ENCODE data around the gene ZMYND11. TPM values are rescaled to one million over a fixed set of nuclear protein-coding genes. Genes with fewer than 3 reads are reported as not detected.
A peak's percentile ranks its signal among the peaks of the same experiment; 100 is the strongest.
"Not testable (repeated sequence)": the region's sequence is repeated elsewhere in the genome, so short reads cannot be mapped to it uniquely, and the experiment has no call there.

ZMYND11 gene
- total and polyA plus RNA-seq, 2 donors (not counting 1 experiment from before 2014, with no cell fraction given) = 57.0 to 68.4 TPM

DNA sequence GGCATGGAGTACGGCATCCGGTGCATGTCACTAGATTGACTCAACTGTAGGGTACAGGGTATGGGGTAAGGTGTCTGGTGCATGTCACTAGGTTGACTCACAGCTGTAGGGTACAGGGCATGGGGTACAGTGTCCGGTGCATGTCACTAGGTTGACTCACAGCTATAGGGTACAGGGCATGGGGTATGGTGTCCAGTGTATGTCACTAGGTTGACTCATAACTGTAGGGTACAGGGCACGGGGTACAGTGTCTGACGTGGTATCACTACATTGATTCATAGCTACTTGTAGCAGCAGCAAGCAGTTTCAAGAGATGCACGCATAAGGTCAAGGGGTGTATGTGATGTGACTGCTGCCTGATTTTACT is 129.8 kb downstream of the ZMYND11 start:
- H4K20me1 ChIP-seq (ENCODE audit: control insufficient read depth, extremely low read depth, insufficient read depth, low read length); H3K36me3 ChIP-seq (ENCODE audit: control insufficient read depth, insufficient read depth, low read length); H3K4me2 ChIP-seq (ENCODE audit: extremely low read depth, insufficient read depth, low read length); H3K27me3 ChIP-seq (ENCODE audit: control insufficient read depth, insufficient read depth, low read length); H3K79me2 ChIP-seq (ENCODE audit: control insufficient read depth, insufficient read depth, low read length); H3K9me3 ChIP-seq (ENCODE audit: control insufficient read depth, insufficient read depth, low read depth, low read length); H3K4me3 ChIP-seq (replicated peaks in 1 of 4; ENCODE audit: control extremely low read depth in 1 of 4, insufficient read depth in 1 of 4, low read depth in 3 of 4, low read length in 4 of 4); H3K27ac ChIP-seq (ENCODE audit: insufficient read depth, low read length); H3K4me1 ChIP-seq (ENCODE audit: control insufficient read depth, extremely low read depth, insufficient read depth, low read length); H3K9ac ChIP-seq (ENCODE audit: insufficient read depth, low read length); H2AFZ ChIP-seq (ENCODE audit: low read length): not testable (repeated sequence)
- DNase-seq (ENCODE audit: low read depth in 2 of 2) = peak in 1 of 2 donors; percentile 47

DNA sequence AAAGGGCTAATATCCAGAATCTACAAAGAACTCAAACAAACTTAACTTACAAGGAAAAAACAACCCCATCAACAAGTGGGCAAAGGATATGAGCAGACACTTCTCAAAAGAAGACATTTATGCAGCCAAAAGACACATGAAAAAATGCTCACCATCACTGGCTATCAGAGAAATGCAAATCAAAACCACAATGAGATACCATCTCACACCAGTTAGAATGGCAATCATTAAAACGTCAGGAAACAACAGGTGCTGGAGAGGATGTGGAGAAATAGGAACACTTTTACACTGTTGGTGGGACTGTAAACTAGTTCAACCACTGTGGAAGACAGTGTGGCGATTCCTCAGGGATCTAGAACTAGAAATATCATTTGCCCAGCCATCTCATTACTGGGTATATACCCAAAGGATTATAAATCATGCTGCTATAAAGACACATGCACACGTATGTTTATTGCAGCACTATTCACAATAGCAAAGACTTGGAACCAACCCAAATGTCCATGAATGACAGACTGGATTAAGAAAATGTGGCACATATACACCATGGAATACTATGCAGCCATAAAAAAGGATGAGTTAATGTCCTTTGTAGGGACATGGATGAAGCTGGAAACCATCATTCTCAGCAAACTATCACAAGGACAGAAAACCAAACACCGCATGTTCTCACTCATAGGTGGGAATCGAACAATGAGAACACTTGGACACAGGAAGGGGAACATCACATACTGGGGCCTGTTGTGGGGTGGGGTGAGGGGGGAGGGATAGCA is 130.7 kb downstream of the ZMYND11 start:
- not testable (repeated sequence) for H3K4me1 ChIP-seq (ENCODE audit: control insufficient read depth, extremely low read depth, insufficient read depth, low read length); H3K4me3 ChIP-seq (replicated peaks in 1 of 4; ENCODE audit: control extremely low read depth in 1 of 4, insufficient read depth in 1 of 4, low read depth in 3 of 4, low read length in 4 of 4); H3K36me3 ChIP-seq (ENCODE audit: control insufficient read depth, insufficient read depth, low read length); H3K9me3 ChIP-seq (ENCODE audit: control insufficient read depth, insufficient read depth, low read depth, low read length); H3K27me3 ChIP-seq (ENCODE audit: control insufficient read depth, insufficient read depth, low read length); H3K4me2 ChIP-seq (ENCODE audit: extremely low read depth, insufficient read depth, low read length); H4K20me1 ChIP-seq (ENCODE audit: control insufficient read depth, extremely low read depth, insufficient read depth, low read length); H3K79me2 ChIP-seq (ENCODE audit: control insufficient read depth, insufficient read depth, low read length); H2AFZ ChIP-seq (ENCODE audit: low read length); H3K9ac ChIP-seq (ENCODE audit: insufficient read depth, low read length); DNase-seq (ENCODE audit: low read depth in 2 of 2); H3K27ac ChIP-seq (ENCODE audit: insufficient read depth, low read length)

DNA sequence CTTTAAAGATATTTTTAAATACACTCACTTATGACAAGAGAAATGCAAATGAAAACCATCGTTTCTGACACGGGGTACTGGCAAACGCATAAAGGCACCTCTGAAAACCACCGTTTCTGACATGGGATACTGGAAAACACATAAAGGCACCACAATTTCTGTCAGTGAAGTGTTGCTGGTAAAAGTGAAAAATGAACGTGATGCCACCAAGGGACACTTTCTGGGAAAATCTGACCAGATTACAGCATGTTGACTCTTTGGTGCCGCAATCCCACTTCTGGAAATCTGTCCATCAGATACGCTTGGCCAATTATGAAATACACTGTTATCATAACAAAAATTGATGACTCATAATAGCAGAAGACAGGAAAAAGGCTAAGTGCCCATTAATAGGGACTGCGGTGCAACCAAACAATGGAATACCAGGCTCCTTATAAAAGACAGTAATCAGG is 131.7 kb downstream of the ZMYND11 start:
- Histone ChIP-seq H3K4me3 (replicated peaks in 1 of 4; ENCODE audit: control extremely low read depth in 1 of 4, insufficient read depth in 1 of 4, low read depth in 3 of 4, low read length in 4 of 4) (no peak overlapping the region), H3K4me1 (ENCODE audit: control insufficient read depth, extremely low read depth, insufficient read depth, low read length) (peaks cover 2% of the 10 kb centered on the region), H2AFZ (ENCODE audit: low read length) (no peak overlapping the region), H3K36me3 (ENCODE audit: control insufficient read depth, insufficient read depth, low read length) (no peaks in the 10 kb centered on the region), H4K20me1 (ENCODE audit: control insufficient read depth, extremely low read depth, insufficient read depth, low read length) (no peaks in the 10 kb centered on the region), H3K27ac (ENCODE audit: insufficient read depth, low read length) (no peak overlapping the region), H3K9ac (ENCODE audit: insufficient read depth, low read length) (no peak overlapping the region), H3K4me2 (ENCODE audit: extremely low read depth, insufficient read depth, low read length) (no peak overlapping the region), H3K9me3 (ENCODE audit: control insufficient read depth, insufficient read depth, low read depth, low read length) (no peaks in the 10 kb centered on the region), H3K27me3 (ENCODE audit: control insufficient read depth, insufficient read depth, low read length) (no peaks in the 10 kb centered on the region), H3K79me2 (ENCODE audit: control insufficient read depth, insufficient read depth, low read length) (no peaks in the 10 kb centered on the region)
- DNase-seq (ENCODE audit: low read depth in 2 of 2) = peak; percentile 46 to 79
- TF ChIP-seq, protein P1, sequence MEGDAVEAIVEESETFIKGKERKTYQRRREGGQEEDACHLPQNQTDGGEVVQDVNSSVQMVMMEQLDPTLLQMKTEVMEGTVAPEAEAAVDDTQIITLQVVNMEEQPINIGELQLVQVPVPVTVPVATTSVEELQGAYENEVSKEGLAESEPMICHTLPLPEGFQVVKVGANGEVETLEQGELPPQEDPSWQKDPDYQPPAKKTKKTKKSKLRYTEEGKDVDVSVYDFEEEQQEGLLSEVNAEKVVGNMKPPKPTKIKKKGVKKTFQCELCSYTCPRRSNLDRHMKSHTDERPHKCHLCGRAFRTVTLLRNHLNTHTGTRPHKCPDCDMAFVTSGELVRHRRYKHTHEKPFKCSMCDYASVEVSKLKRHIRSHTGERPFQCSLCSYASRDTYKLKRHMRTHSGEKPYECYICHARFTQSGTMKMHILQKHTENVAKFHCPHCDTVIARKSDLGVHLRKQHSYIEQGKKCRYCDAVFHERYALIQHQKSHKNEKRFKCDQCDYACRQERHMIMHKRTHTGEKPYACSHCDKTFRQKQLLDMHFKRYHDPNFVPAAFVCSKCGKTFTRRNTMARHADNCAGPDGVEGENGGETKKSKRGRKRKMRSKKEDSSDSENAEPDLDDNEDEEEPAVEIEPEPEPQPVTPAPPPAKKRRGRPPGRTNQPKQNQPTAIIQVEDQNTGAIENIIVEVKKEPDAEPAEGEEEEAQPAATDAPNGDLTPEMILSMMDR (conservative IDR thresholded peaks at IDR 0.05 in 1 of 2, IDR thresholded peaks at IDR 0.05 in 1 of 2; ENCODE audit: low read depth in 1 of 2, low read length in 2 of 2) = no peak
- no peak for TF ChIP-seq EZH2 (IDR thresholded peaks at IDR 0.05; ENCODE audit: low read length, missing control alignments)

DNA sequence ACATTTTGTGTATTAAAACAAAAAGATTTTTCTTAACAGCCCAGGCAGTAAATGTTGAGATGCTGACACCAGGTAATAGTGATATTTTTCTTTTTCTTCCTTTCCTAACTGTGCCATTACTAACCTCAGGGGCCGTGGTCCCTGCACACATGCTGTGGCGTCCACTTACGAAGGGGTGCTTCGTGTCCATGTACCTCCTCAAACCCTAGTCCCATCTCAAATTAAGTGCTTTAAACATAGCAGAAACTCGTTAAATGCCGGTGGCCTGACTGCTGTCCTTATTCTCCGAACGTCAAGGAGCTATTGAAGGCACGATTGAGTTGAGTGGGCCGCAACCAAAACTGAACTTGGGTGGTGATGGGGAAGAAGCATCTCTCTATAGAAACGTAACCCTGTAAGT is 132.4 kb downstream of the ZMYND11 start:
- no peak overlapping the region for H3K9ac ChIP-seq (ENCODE audit: insufficient read depth, low read length)
- no peaks in the 10 kb centered on the region for H3K9me3 ChIP-seq (ENCODE audit: control insufficient read depth, insufficient read depth, low read depth, low read length)
- no peak for DNase-seq (ENCODE audit: low read depth in 2 of 2)
- no peaks in the 10 kb centered on the region for H3K79me2 ChIP-seq (ENCODE audit: control insufficient read depth, insufficient read depth, low read length)
- no peak overlapping the region for H3K4me3 ChIP-seq (replicated peaks in 1 of 4; ENCODE audit: control extremely low read depth in 1 of 4, insufficient read depth in 1 of 4, low read depth in 3 of 4, low read length in 4 of 4)
- no peak overlapping the region for H3K4me2 ChIP-seq (ENCODE audit: extremely low read depth, insufficient read depth, low read length)
- no peaks in the 10 kb centered on the region for H3K27me3 ChIP-seq (ENCODE audit: control insufficient read depth, insufficient read depth, low read length)
- H3K27ac ChIP-seq (ENCODE audit: insufficient read depth, low read length) = no peak overlapping the region
- H3K36me3 ChIP-seq (ENCODE audit: control insufficient read depth, insufficient read depth, low read length) = no peaks in the 10 kb centered on the region
- H3K4me1 ChIP-seq (ENCODE audit: control insufficient read depth, extremely low read depth, insufficient read depth, low read length) = peaks cover 2% of the 10 kb centered on the region
- H2AFZ ChIP-seq (ENCODE audit: low read length) = no peak overlapping the region
- H4K20me1 ChIP-seq (ENCODE audit: control insufficient read depth, extremely low read depth, insufficient read depth, low read length) = no peaks in the 10 kb centered on the region
- no peak for TF ChIP-seq EZH2 (IDR thresholded peaks at IDR 0.05; ENCODE audit: low read length, missing control alignments)
- TF ChIP-seq, protein P1 (conservative IDR thresholded peaks at IDR 0.05 in 1 of 2, IDR thresholded peaks at IDR 0.05 in 1 of 2; ENCODE audit: low read depth in 1 of 2, low read length in 2 of 2) = no peak
